HG03571 (cell line): ENCODE results near the gene CRYBG3.
"Not testable (repeated sequence)": the region's sequence is repeated elsewhere in the genome, so short reads cannot be mapped to it uniquely, and the experiment has no call there.

ENCODE experiments used
- ATAC-seq: cut with Tn5 transposase; IDR thresholded peaks from one replicate; pipeline ENCODE4 v1.9.1; 2021; ENCODE audit not compliant: unreplicated experiment

Gene CRYBG3

DNA sequence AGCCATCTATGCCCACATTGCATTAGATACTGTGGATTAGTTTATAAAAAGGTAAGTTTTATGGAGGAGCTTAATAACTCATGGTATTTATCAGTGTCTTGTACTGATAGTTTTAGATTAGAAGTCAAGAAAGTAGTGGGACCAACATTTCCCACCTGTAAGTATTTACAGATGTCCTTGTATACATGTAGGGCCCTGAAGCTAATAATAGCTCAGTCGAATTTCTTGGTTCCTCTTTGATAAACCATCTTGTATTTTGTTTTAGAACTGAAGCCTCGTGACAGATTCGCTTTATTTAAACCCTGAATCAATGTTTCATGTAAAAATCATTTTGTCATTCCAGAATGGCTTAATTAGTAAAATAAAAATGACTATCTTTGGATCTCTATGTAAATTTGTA is 73.4 kb downstream of the CRYBG3 start:
- peak; percentile 65 for ATAC-seq

DNA sequence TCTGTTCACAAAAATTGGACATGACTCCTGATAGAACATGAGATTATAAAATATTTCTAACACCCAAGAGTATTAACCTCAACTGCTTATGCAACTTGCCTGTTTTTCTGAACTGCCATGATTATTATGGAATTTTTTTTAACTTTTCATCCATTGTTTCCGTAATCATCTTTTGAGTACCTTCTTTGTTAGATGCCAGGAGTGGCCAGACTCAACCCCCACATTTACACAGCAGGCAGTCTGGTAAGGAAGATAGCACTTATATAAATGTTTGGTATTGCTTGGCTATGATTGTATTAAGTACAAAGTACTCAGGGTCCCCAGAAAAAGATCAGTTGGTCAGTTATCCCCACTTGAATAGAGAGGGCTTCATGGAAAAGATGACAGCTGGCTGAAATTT is 74.3 kb downstream of the CRYBG3 start:
- ATAC-seq = no peak

- ATAC-seq = no peak
Measured at GRCh38 chr3:97896547-97896946, 74.7 kb downstream of the CRYBG3 start.

DNA sequence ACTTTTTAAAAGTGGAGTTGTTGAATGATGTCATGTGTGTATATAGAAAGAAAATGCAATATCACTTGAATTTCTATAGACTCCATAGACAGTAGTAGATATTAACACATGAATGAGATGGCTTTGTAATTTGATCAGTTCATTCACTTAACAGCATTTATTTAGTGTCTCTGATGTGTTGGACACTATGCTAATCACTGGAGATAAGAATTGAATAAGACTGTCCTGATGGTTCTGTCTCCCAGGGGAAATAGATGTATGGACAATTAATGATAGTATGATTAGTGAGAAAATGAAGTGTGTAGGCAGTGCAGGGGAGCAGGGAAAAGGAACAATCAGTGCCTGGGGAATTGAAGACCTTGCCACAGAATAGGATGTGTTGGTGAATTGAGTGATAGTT is 77.5 kb downstream of the CRYBG3 start:
- no peak for ATAC-seq

DNA sequence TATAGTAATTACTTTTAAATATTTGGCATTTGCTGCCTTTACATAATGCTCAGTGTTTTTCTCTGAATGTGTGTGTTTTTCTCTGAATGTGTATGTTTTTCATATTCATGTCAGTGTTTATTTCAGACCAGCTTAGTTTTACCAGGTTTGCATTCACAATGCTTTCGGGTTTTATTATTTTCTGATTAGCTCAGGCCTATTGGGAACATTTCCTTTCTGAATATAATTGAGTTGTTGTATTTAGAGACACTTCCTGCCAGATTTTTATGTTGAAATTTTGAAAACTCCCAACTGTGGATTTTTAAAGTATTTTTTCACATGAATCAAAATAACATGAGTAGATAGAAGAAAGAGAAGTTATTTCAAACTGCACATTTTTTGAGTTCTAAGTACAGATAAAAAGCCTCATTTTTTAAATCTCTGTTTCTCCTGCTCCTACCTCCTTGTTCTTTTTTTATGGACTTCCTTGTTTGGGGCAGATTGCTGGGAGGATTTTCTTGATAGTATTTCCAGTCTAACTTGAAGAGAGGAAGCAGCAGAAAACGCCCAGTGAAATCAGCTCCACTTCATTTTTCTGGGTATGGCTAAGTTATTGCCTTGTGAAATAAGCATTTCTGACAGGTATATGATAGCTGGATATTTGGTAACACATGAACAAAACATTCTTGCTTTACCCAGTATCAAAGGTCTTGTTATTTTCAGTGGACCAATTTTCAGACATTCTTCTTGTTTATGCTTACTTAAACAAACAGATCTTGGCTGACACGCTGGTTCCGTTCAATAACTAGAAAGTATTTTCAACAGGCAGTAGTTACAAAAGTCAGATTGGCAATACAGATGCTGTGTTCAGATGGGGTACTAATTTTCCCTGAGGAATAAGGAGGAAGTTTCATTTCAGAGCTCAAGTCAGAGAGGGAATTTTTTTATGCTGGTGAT is 79.8 kb downstream of the CRYBG3 start:
- ATAC-seq = no peak

- ATAC-seq = not testable (repeated sequence)
Measured at GRCh38 chr3:97909830-97910229, 88.0 kb downstream of the CRYBG3 start.

GRCh38 chr3:97910236-97910831 is 88.5 kb downstream of the CRYBG3 start:
- not testable (repeated sequence) for ATAC-seq

DNA sequence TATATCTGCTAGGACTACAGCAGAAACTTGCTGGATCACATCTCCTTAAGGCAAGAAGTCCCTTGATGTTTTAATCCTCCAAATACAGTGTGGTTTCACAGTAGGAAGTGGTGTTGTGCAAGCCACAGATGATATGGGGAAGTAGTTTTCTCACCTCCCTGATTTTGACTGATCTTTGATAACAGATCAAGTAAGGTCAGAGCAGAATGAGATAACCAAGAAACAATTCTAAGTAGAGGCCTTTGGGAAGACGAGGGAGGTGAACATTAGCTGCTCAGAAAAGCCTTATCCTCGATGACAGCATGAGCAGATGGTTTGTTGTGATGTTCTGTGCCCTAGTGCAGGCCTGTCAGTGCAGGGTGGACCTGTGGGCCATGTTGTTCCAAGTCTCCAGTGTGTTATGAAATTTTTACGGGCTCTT is 89.1 kb downstream of the CRYBG3 start:
- no peak for ATAC-seq

DNA sequence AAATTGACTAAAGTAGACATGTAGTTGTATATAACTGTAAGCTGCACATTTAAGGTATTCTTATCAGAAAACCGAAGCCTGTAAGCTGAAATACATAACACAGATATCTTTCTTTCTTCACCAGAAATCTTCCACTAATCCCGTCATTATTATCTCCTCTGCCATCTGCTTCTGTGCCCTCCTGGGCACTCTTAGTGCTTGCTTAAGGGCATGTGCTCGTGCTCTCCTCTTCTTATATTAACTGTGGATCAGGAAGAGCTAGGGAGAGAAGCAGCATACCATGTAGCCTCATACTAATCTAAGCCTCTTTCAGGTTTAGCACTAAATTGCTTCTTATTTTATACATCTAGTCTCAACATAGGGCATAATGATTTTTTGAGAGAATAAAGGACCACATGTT is 89.6 kb downstream of the CRYBG3 start:
- ATAC-seq = no peak

- ATAC-seq = no peak
Measured at GRCh38 chr3:97914388-97914787, 92.6 kb downstream of the CRYBG3 start.

DNA sequence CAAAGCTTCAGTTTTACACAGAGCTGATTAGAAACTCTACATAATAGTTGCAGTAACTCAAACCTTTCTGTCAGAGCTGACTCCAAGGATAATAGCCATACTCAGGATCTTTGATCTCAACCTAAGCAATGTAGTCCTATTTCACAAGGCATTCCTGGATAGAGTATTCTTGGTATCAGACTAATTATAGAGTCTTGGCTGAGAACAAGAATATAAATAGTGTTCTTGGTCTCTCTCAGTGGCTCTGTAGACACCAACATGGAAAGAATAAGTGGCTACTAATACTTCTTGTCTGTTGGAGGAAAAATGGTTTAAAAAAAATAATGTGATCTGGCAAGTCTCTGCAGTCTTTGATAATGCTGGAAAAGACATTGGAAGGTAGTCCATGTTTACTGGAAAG is 94.8 kb downstream of the CRYBG3 start:
- no peak for ATAC-seq

- ATAC-seq = no peak
Measured at GRCh38 chr3:97917813-97918536, 96.2 kb downstream of the CRYBG3 start.

GRCh38 chr3:97927704-97928103 is 105.9 kb downstream of the CRYBG3 start:
- no peak for ATAC-seq

DNA sequence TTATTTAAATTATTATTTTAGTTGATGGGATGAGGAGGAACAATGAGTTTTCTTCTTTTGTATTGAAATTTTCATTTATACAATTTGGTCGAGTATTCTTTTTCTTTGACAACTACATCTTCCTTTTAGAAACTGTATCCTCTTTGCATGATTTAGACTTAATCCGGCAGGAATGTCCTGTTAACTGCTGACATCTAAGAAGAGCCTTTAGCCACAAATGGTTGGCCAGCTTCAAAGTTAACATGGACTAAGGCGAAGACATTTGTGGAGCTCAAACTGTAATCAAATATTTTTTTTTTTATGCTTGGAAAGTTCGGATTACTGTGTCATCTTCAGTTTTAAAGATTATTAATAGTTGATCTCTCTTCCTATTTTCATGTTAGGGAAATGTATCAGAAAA is 107.2 kb downstream of the CRYBG3 start:
- ATAC-seq = no peak

- ATAC-seq = no peak
Measured at GRCh38 chr3:97930018-97930417, 108.2 kb downstream of the CRYBG3 start.

- no peak for ATAC-seq
Measured at GRCh38 chr3:97931218-97931617, 109.4 kb downstream of the CRYBG3 start.

DNA sequence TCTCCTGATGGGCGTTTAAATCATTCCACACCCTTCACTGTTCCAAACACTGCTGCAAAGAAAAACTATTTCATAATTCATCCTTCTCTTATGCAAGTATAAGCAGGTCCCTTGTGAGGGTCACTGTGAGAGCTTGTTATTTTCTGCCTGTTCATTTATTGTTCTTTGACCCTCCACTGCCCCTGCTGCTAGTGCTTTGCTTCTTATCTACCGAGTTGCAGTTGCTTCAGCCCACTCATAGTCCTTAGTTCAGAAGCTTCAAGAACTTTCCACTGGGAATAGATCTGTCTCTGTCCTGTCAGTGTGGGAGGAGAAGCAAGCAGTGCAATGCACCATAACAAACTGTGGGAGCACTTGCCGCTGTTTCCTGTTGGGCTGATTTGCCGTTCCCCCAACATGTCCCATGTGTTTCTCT is 110.6 kb downstream of the CRYBG3 start:
- ATAC-seq = no peak

DNA sequence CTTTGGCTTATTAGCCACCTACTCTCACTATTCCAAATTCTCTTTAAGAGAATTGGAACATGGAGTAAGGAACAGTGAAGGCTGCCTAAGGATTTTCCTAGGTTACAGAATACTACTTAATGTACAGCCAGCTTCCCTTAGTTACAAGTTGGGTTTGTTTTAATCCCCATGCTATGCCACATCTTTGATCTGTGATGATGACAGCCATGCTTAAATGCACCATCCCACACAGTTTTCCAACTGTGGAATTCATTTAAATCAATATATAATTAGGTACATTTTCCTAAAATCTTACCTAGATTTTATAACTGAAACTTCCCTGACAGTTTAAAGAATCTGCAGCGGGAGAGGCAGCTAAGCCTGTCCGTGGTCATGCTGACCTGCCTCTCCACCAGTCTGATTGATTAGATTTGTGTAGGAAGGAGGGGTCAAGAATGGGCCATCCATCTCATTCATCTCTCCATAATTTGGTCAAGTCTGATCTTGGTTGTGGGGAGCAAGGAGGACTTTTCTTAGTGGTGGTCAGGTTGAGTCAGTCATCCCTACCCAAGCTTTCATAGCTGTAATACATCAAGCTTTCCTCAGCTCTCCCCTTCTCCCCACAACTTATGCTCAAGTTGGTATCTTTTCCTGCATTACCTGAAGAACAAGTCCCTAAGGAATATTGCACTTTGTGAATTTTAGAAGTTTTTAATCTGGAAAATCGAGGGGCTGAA is 113.3 kb downstream of the CRYBG3 start:
- no peak for ATAC-seq

GRCh38 chr3:97935842-97936241 is 114.0 kb downstream of the CRYBG3 start:
- no peak for ATAC-seq

DNA sequence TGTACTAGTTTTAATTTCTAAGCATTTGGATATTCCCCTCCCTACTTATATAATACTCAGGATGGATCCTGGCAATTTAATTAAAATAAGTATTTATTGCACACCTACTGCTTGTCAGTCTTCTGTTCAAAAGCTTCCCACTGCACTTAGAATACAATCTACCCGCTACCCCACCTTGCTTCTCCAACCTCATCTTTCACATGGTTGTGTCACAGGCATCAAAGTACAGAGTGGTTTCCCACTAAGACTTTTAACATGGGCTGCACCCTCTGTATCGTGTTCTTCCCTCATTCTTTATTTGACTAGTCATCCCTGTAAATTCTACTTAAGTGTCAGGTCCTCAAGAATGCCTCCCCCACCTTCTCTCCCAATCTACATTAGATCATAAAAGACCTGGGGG is 115.4 kb downstream of the CRYBG3 start:
- no peak for ATAC-seq

GRCh38 chr3:97938444-97938843 is 116.6 kb downstream of the CRYBG3 start:
- no peak for ATAC-seq
